Neural progenitor cell (in vitro differentiated cells): ENCODE measurements around the gene FAM20C. TPM values are rescaled to one million over a fixed set of nuclear protein-coding genes. Genes with fewer than 3 reads are reported as not detected.

ENCODE experiments used
- DNase-seq: peaks from one replicate; pipeline ENCODE4 v3.0.0-alpha.2; 2016; ENCODE audit warnings: low spot score
- H2AFZ ChIP-seq: fragments of 200-600 bp; sonication (generic); replicated peaks from 2 replicates; pipeline ENCODE4 v1.6.1; 2016; ENCODE audit warnings: antibody characterized with exemption
- H3F3A ChIP-seq: fragments of 200-600 bp; sonication (generic); 2 replicates; pipeline ENCODE4 v1.6.1; 2016; ENCODE audit warnings: antibody characterized with exemption, low read depth
- H3K27ac ChIP-seq: fragments of 200-600 bp; sonication (generic); 2 replicates; pipeline ENCODE4 v1.5.1; 2016; ENCODE audit warnings: mild to moderate bottlenecking
- H3K27me3 ChIP-seq: fragments of 200-600 bp; sonication (generic); 2 replicates; pipeline ENCODE4 v1.6.1; 2016; ENCODE audit warnings: mild to moderate bottlenecking, moderate library complexity
- H3K36me3 ChIP-seq: fragments of 200-600 bp; sonication (generic); 2 replicates; pipeline ENCODE4 v1.5.1; 2016
- H3K4me1 ChIP-seq: fragments of 200-600 bp; sonication (generic); 2 replicates; pipeline ENCODE4 v1.6.1; 2016; ENCODE audit warnings: mixed run types
- H3K4me2 ChIP-seq: fragments of 200-600 bp; sonication (generic); 2 replicates; pipeline ENCODE4 v1.6.1; 2016
- H3K4me3 ChIP-seq: fragments of 200-600 bp; sonication (generic); 2 replicates; pipeline ENCODE4 v1.5.1; 2016
- H3K79me2 ChIP-seq: fragments of 200-600 bp; sonication (generic); 2 replicates; pipeline ENCODE4 v1.6.1; 2016; ENCODE audit warnings: low read depth
- H3K9ac ChIP-seq: fragments of 200-600 bp; sonication (generic); 2 replicates; pipeline ENCODE4 v1.6.1; 2016
- H3K9me3 ChIP-seq: fragments of 200-600 bp; sonication (generic); 2 replicates; pipeline ENCODE4 v1.5.1; 2016; ENCODE audit warnings: low read depth
- H4K20me1 ChIP-seq: fragments of 200-600 bp; sonication (generic); 2 replicates; pipeline ENCODE4 v1.6.1; 2016; ENCODE audit warnings: low read depth
- H3K27ac Mint-ChIP-seq: 3 replicates; pipeline ENCODE4 v1.8.0; 2021; ENCODE audit warnings: mixed read lengths
- H3K27me3 Mint-ChIP-seq: 2 replicates; pipeline ENCODE4 v1.8.0; 2022; ENCODE audit warnings: low read depth, mild to moderate bottlenecking, inconsistent platforms, moderate library complexity, mixed read lengths; ENCODE audit not compliant: insufficient read depth
- H3K36me3 Mint-ChIP-seq: 3 replicates; pipeline ENCODE4 v1.8.0; 2021; ENCODE audit warnings: mixed read lengths
- H3K4me1 Mint-ChIP-seq: 3 replicates; pipeline ENCODE4 v1.8.0; 2021; ENCODE audit warnings: mixed read lengths
- H3K4me3 Mint-ChIP-seq: 3 replicates; pipeline ENCODE4 v1.8.0; 2021; ENCODE audit warnings: mild to moderate bottlenecking, moderate library complexity, mixed read lengths
- H3K9me3 Mint-ChIP-seq: 3 replicates; pipeline ENCODE4 v1.8.0; 2020; ENCODE audit warnings: mixed read lengths
- CTCF ChIP-seq: fragments of 200-600 bp; sonication (generic); IDR thresholded peaks from 2 replicates; pipeline ENCODE4 v1.5.1; 2017; ENCODE audit warnings: antibody characterized with exemption, mild to moderate bottlenecking
- EZH2 ChIP-seq: fragments of 200-600 bp; sonication (generic); IDR thresholded peaks from 2 replicates; pipeline ENCODE4 v1.6.1; 2017; ENCODE audit warnings: antibody characterized with exemption, mild to moderate bottlenecking, moderate library complexity
- EZH2phosphoT487 ChIP-seq: fragments of 200-600 bp; sonication (generic); IDR thresholded peaks from 2 replicates; pipeline ENCODE4 v1.6.1; 2017; ENCODE audit warnings: antibody characterized with exemption
- total RNA-seq: library from RNA; depleted of rRNA; stranded (reverse); fragments of >200 nt; gene quantifications from 2 replicates; pipeline ENCODE4 v1.2.3, GENCODE V29; 2015; ENCODE audit warnings: low replicate concordance

Gene FAM20C
- total RNA-seq, 1 donor from 2014 or later = 3.8 TPM

GRCh38 chr7:178444-178843 lies 13.9 kb upstream of the FAM20C start:
- H3K27ac Mint-ChIP-seq = no peak overlapping the region
- H3K4me1 ChIP-seq = no peaks in the 10 kb centered on the region
- no peak overlapping the region for H3K27ac ChIP-seq
- no peaks in the 10 kb centered on the region for H3K36me3 ChIP-seq
- peaks cover 6% of the 10 kb centered on the region for H3K27me3 ChIP-seq
- H3K36me3 Mint-ChIP-seq = no peaks in the 10 kb centered on the region
- H3K79me2 ChIP-seq = no peaks in the 10 kb centered on the region
- no peaks in the 10 kb centered on the region for H3F3A ChIP-seq
- TF ChIP-seq CTCF (no peak), EZH2 (no peak), EZH2phosphoT487 (no peak)
- H3K4me2 ChIP-seq = no peak overlapping the region
- no peaks in the 10 kb centered on the region for H3K9me3 ChIP-seq
- H3K9me3 Mint-ChIP-seq = no peaks in the 10 kb centered on the region
- H3K27me3 Mint-ChIP-seq = peaks cover 6% of the 10 kb centered on the region
- no peak overlapping the region for H3K4me3 ChIP-seq
- no peak overlapping the region for H3K9ac ChIP-seq
- no peak overlapping the region for H2AFZ ChIP-seq
- no peak for DNase-seq
- no peaks in the 10 kb centered on the region for H4K20me1 ChIP-seq
- H3K4me3 Mint-ChIP-seq = no peak overlapping the region
- peaks cover 4% of the 10 kb centered on the region for H3K4me1 Mint-ChIP-seq

GRCh38 chr7:179209-179681 lies 13.1 kb upstream of the FAM20C start:
- no peaks in the 10 kb centered on the region for H3K79me2 ChIP-seq
- no peak overlapping the region for H2AFZ ChIP-seq

GRCh38 chr7:179948-180694 lies 12.2 kb upstream of the FAM20C start:
- Histone ChIP-seq H3K4me3 (no peak overlapping the region), H3K36me3 (no peaks in the 10 kb centered on the region), H3K9me3 (no peaks in the 10 kb centered on the region), H2AFZ (no peak overlapping the region), H4K20me1 (no peaks in the 10 kb centered on the region), H3F3A (no peaks in the 10 kb centered on the region), H3K9ac (no peak overlapping the region), H3K79me2 (no peaks in the 10 kb centered on the region), H3K27me3 (peaks cover 6% of the 10 kb centered on the region), H3K27ac (no peak overlapping the region), H3K4me2 (no peak overlapping the region), H3K4me1 (no peaks in the 10 kb centered on the region)
- DNase-seq = no peak
- Mint-ChIP-seq H3K9me3 (no peaks in the 10 kb centered on the region), H3K27ac (peak overlapping the region; percentile 37), H3K36me3 (no peaks in the 10 kb centered on the region), H3K4me1 (peaks cover 7% of the 10 kb centered on the region), H3K27me3 (peaks cover 6% of the 10 kb centered on the region), H3K4me3 (no peak overlapping the region)
- TF ChIP-seq EZH2 = no peak
- TF ChIP-seq CTCF = no peak
- no peak for TF ChIP-seq EZH2phosphoT487

More at GRCh38 chr7:179209-179681, 13.1 kb upstream of the FAM20C start:
- no peaks in the 10 kb centered on the region for H3K9me3 Mint-ChIP-seq
- Histone ChIP-seq H3K27ac (no peak overlapping the region), H3K4me1 (no peaks in the 10 kb centered on the region), H3K9ac (no peak overlapping the region), H3F3A (no peaks in the 10 kb centered on the region), H3K27me3 (peaks cover 6% of the 10 kb centered on the region), H3K36me3 (no peaks in the 10 kb centered on the region), H3K4me2 (no peak overlapping the region), H3K9me3 (no peaks in the 10 kb centered on the region), H3K4me3 (no peak overlapping the region), H4K20me1 (no peaks in the 10 kb centered on the region)
- no peak for TF ChIP-seq EZH2phosphoT487
- no peak for TF ChIP-seq EZH2
- no peak for TF ChIP-seq CTCF
- peak overlapping the region; percentile 84 for H3K27ac Mint-ChIP-seq
- peaks cover 6% of the 10 kb centered on the region for H3K4me1 Mint-ChIP-seq
- no peak for DNase-seq
- no peaks in the 10 kb centered on the region for H3K36me3 Mint-ChIP-seq
- H3K27me3 Mint-ChIP-seq = peaks cover 6% of the 10 kb centered on the region
- H3K4me3 Mint-ChIP-seq = no peak overlapping the region
